ENCODE results near the gene GMIP. TPM values are rescaled to one million over a fixed set of nuclear protein-coding genes. Genes with fewer than 3 reads are reported as not detected.
A peak's percentile ranks its signal among the peaks of the same experiment; 100 is the strongest.

The GMIP gene
- total RNA-seq, 1 experiment from 2014 or later, result 18.1 TPM

DNA sequence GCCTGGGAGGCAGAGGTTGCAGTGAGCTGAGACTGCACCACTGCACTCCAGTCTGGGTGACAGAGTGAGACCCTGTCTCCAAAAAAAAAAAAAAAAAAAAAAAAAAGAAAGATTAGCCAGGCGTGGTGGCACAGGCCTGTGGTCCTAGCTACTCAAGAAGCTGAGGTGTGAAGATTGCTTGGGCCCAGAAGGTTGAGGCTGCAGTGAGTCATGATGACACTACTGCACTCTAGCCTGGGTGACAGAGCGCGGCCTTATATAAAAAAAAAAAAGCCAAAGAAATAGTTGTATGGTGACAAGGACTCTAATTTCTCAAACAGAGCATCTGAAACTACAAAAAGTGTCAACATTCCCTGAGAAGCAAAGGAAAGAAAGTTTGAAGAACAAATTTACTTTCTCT is 28.4 kb downstream of the GMIP start:
- H3K36me3 ChIP-seq (ENCODE audit: control insufficient read depth, insufficient read depth, low read length), result no peaks in the 10 kb centered on the region
- TF ChIP-seq TCF7L2 (IDR thresholded peaks at IDR 0.05; ENCODE audit: low read depth, low read length), result no peak
- TF ChIP-seq, protein P1, sequence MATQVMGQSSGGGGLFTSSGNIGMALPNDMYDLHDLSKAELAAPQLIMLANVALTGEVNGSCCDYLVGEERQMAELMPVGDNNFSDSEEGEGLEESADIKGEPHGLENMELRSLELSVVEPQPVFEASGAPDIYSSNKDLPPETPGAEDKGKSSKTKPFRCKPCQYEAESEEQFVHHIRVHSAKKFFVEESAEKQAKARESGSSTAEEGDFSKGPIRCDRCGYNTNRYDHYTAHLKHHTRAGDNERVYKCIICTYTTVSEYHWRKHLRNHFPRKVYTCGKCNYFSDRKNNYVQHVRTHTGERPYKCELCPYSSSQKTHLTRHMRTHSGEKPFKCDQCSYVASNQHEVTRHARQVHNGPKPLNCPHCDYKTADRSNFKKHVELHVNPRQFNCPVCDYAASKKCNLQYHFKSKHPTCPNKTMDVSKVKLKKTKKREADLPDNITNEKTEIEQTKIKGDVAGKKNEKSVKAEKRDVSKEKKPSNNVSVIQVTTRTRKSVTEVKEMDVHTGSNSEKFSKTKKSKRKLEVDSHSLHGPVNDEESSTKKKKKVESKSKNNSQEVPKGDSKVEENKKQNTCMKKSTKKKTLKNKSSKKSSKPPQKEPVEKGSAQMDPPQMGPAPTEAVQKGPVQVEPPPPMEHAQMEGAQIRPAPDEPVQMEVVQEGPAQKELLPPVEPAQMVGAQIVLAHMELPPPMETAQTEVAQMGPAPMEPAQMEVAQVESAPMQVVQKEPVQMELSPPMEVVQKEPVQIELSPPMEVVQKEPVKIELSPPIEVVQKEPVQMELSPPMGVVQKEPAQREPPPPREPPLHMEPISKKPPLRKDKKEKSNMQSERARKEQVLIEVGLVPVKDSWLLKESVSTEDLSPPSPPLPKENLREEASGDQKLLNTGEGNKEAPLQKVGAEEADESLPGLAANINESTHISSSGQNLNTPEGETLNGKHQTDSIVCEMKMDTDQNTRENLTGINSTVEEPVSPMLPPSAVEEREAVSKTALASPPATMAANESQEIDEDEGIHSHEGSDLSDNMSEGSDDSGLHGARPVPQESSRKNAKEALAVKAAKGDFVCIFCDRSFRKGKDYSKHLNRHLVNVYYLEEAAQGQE (IDR thresholded peaks at IDR 0.05; ENCODE audit: insufficient read depth in 1 of 2, low read depth in 2 of 2, low read length in 1 of 2), result no peak
- TF ChIP-seq POLR2AphosphoS5 (IDR thresholded peaks at IDR 0.05; ENCODE audit: low read depth, low read length), result no peak
- TF ChIP-seq, protein P2, sequence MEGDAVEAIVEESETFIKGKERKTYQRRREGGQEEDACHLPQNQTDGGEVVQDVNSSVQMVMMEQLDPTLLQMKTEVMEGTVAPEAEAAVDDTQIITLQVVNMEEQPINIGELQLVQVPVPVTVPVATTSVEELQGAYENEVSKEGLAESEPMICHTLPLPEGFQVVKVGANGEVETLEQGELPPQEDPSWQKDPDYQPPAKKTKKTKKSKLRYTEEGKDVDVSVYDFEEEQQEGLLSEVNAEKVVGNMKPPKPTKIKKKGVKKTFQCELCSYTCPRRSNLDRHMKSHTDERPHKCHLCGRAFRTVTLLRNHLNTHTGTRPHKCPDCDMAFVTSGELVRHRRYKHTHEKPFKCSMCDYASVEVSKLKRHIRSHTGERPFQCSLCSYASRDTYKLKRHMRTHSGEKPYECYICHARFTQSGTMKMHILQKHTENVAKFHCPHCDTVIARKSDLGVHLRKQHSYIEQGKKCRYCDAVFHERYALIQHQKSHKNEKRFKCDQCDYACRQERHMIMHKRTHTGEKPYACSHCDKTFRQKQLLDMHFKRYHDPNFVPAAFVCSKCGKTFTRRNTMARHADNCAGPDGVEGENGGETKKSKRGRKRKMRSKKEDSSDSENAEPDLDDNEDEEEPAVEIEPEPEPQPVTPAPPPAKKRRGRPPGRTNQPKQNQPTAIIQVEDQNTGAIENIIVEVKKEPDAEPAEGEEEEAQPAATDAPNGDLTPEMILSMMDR (IDR thresholded peaks at IDR 0.05), result no peak
- TF ChIP-seq SIN3A (IDR thresholded peaks at IDR 0.05; ENCODE audit: borderline replicate concordance, insufficient read depth, low read depth, low read length), result no peak
- ChIA-PET CTCF (no interaction called here), POLR2A (no interaction called here)
- DNase-seq (ENCODE audit: low read depth, low spot score) (peak; percentile 17), ATAC-seq (no peak)
- no peak overlapping the region for H3K4me3 ChIP-seq (ENCODE audit: low read depth in 2 of 2, low read length in 2 of 2)
- intact Hi-C loops (cut with micrococcal nuclease; ENCODE audit: unreplicated experiment), result no loop called here
- in situ Hi-C loops (cut with HindIII; ENCODE audit: low pct_unique_long_range_greater_than_20kb, low sequenced_read_pairs), result no loop called here
- H3K4me1 ChIP-seq (ENCODE audit: control insufficient read depth, insufficient read depth, low read length), result peaks cover 14% of the 10 kb centered on the region
- H3K27me3 ChIP-seq (ENCODE audit: control insufficient read depth, insufficient read depth, low read length), result no peaks in the 10 kb centered on the region
- no TSS peak for BruUV-seq (replicated peaks)
- no peak overlapping the region for H3K27ac ChIP-seq (ENCODE audit: low read length)
- no peaks in the 10 kb centered on the region for H3K9me3 ChIP-seq (ENCODE audit: control insufficient read depth, insufficient read depth, low read depth, low read length)

DNA sequence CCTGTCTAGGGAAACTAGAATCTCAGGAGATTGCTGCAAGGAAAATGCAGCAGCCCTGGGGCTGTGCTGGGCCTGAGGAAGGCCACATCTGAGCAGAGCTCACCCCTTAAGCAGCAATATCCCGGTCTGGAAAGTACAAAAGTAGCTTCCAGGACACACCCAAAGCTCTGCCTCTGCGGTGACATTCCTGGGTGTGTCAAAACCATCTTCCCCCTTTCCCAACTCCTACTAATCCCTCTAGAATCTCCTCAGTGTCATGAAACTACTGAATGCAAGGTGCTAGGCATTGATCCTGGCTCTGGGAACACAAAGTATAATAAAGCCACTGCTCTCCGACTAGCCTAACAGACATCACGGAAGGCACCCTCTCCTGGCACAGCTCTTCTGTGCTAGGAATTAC is 30.0 kb downstream of the GMIP start:
- intact Hi-C loops (cut with micrococcal nuclease; ENCODE audit: unreplicated experiment) (no loop called here), in situ Hi-C loops (cut with HindIII; ENCODE audit: low pct_unique_long_range_greater_than_20kb, low sequenced_read_pairs) (no loop called here)
- Histone ChIP-seq H3K9me3 (ENCODE audit: control insufficient read depth, insufficient read depth, low read depth, low read length) (no peaks in the 10 kb centered on the region), H3K4me3 (ENCODE audit: low read depth in 2 of 2, low read length in 2 of 2) (no peak overlapping the region), H3K4me1 (ENCODE audit: control insufficient read depth, insufficient read depth, low read length) (peaks cover 7% of the 10 kb centered on the region), H3K27ac (ENCODE audit: low read length) (no peak overlapping the region), H3K27me3 (ENCODE audit: control insufficient read depth, insufficient read depth, low read length) (no peaks in the 10 kb centered on the region), H3K36me3 (ENCODE audit: control insufficient read depth, insufficient read depth, low read length) (no peaks in the 10 kb centered on the region)
- POLR2A ChIA-PET, result no interaction called here
- TF ChIP-seq POLR2AphosphoS5 (IDR thresholded peaks at IDR 0.05; ENCODE audit: low read depth, low read length) (no peak), TCF7L2 (IDR thresholded peaks at IDR 0.05; ENCODE audit: low read depth, low read length) (no peak), SIN3A (IDR thresholded peaks at IDR 0.05; ENCODE audit: borderline replicate concordance, insufficient read depth, low read depth, low read length) (no peak)
- TF ChIP-seq, protein P1 (IDR thresholded peaks at IDR 0.05; ENCODE audit: insufficient read depth in 1 of 2, low read depth in 2 of 2, low read length in 1 of 2), result no peak
- TF ChIP-seq, protein P2 (IDR thresholded peaks at IDR 0.05), result no peak
- BruUV-seq (replicated peaks), result no TSS peak
- DNase-seq (ENCODE audit: low read depth, low spot score) (no peak), ATAC-seq (no peak)
- CTCF ChIA-PET, result no interaction called here

Data from Panc1 (cell line).